ENCODE data around the gene CDCP1.

DNA sequence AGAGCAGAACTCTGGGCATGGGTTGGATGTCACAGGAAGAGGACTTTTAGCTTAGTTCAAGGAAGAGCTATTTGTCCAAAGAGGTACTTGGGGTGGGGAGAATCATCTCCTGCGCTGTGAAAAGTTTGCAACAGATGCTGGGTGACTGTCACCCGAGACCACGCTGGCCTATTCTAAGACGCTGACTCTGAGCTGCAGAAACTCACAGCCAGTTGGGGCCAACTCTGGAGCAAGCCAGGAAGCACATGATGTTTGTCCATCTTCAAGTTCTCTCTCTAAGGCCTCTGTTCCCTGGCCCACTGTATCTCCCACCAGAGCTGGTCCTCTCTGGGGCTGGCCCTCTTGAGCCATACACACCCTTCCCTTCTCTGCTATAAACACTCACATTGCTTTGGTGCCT is 17.9 kb upstream of the CDCP1 start:
- TF ChIP-seq POLR2AphosphoS5 (IDR thresholded peaks at IDR 0.05) (no peak), POLR2A (IDR thresholded peaks at IDR 0.05) (no peak)
- TF ChIP-seq, protein P1, sequence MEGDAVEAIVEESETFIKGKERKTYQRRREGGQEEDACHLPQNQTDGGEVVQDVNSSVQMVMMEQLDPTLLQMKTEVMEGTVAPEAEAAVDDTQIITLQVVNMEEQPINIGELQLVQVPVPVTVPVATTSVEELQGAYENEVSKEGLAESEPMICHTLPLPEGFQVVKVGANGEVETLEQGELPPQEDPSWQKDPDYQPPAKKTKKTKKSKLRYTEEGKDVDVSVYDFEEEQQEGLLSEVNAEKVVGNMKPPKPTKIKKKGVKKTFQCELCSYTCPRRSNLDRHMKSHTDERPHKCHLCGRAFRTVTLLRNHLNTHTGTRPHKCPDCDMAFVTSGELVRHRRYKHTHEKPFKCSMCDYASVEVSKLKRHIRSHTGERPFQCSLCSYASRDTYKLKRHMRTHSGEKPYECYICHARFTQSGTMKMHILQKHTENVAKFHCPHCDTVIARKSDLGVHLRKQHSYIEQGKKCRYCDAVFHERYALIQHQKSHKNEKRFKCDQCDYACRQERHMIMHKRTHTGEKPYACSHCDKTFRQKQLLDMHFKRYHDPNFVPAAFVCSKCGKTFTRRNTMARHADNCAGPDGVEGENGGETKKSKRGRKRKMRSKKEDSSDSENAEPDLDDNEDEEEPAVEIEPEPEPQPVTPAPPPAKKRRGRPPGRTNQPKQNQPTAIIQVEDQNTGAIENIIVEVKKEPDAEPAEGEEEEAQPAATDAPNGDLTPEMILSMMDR (IDR thresholded peaks at IDR 0.05), result no peak
